PFSK-1 (cell line): ENCODE measurements around the gene NT5C2.

Experiments used
- FOXP2 ChIP-seq: optimal IDR thresholded peaks from 2 replicates; pipeline ENCODE3; 2011; ENCODE audit warnings: borderline replicate concordance, control low read depth, inconsistent platforms; ENCODE audit not compliant: insufficient read depth; ENCODE audit errors: extremely low read length, extremely low read depth
- POLR2AphosphoS5 ChIP-seq: IDR thresholded peaks from 2 replicates; pipeline ENCODE4 v1.6.1; 2012; ENCODE audit warnings: low read depth, mild to moderate bottlenecking, control low read depth, low read length, moderate library complexity
- REST ChIP-seq, 2 experiments: IDR thresholded peaks; 2 replicates each; pipeline versions ENCODE4 v1.6.1 to v1.8.0; 2011 to 2012; ENCODE audit warnings: low read depth in 2 of 2, low read length in 2 of 2, control low read depth in 1 of 2, inconsistent platforms in 1 of 2, mild to moderate bottlenecking in 1 of 2, moderate library complexity in 1 of 2; ENCODE audit not compliant: insufficient read depth in 1 of 2
- SIN3A ChIP-seq: IDR thresholded peaks from 2 replicates; pipeline ENCODE4 v1.6.1; 2012; ENCODE audit warnings: mild to moderate bottlenecking, low read length, moderate library complexity, borderline replicate concordance; ENCODE audit not compliant: insufficient read depth
- TAF1 ChIP-seq: IDR thresholded peaks from 2 replicates; pipeline ENCODE4 v1.6.1; 2012; ENCODE audit warnings: low read length, control low read depth, borderline replicate concordance; ENCODE audit not compliant: insufficient read depth

The NT5C2 gene

GRCh38 chr10:103120977-103121735 is 71.9 kb downstream of the NT5C2 start:
- TF ChIP-seq SIN3A (no peak), FOXP2 (no peak), TAF1 (no peak), POLR2AphosphoS5 (no peak), REST (IDR thresholded peaks at IDR 0.05; ENCODE audit: insufficient read depth in 1 of 2, low read depth in 2 of 2, low read length in 2 of 2) (no peak)

GRCh38 chr10:103120546-103120945 is 72.5 kb downstream of the NT5C2 start:
- TF ChIP-seq POLR2AphosphoS5 (no peak), REST (IDR thresholded peaks at IDR 0.05; ENCODE audit: insufficient read depth in 1 of 2, low read depth in 2 of 2, low read length in 2 of 2) (no peak), SIN3A (no peak), FOXP2 (no peak), TAF1 (no peak)

GRCh38 chr10:103117247-103117646 is 75.8 kb downstream of the NT5C2 start:
- TF ChIP-seq POLR2AphosphoS5 = no peak
- no peak for TF ChIP-seq REST (IDR thresholded peaks at IDR 0.05; ENCODE audit: insufficient read depth in 1 of 2, low read depth in 2 of 2, low read length in 2 of 2)
- no peak for TF ChIP-seq TAF1
- TF ChIP-seq FOXP2 = no peak
- no peak for TF ChIP-seq SIN3A

- TF ChIP-seq FOXP2 (no peak), SIN3A (no peak), TAF1 (no peak), REST (IDR thresholded peaks at IDR 0.05; ENCODE audit: insufficient read depth in 1 of 2, low read depth in 2 of 2, low read length in 2 of 2) (no peak), POLR2AphosphoS5 (no peak)
Measured at GRCh38 chr10:103114876-103115275, 78.2 kb downstream of the NT5C2 start.
